DOHH2 (cell line): Measurements from ENCODE around the gene NOXO1.

ENCODE experiments used
- H3F3A ChIP-seq: fragments of 200-600 bp; sonication (generic), shearing (Covaris generic); 2 replicates; pipeline ENCODE4 v1.6.0; 2016; ENCODE audit warnings: antibody characterized with exemption, mild to moderate bottlenecking; ENCODE audit not compliant: control insufficient read depth, insufficient read depth
- H3K27ac ChIP-seq: fragments of 200-600 bp; sonication (generic); 2 replicates; pipeline ENCODE4 v1.5.1; 2014; ENCODE audit warnings: low read depth, mild to moderate bottlenecking, low read length, moderate library complexity
- H3K27me3 ChIP-seq: fragments of 200-600 bp; sonication (generic); 2 replicates; pipeline ENCODE4 v1.6.1; 2014; ENCODE audit warnings: mild to moderate bottlenecking, low read length, mixed read lengths; ENCODE audit not compliant: control insufficient read depth
- H3K36me3 ChIP-seq: fragments of 200-600 bp; sonication (generic); 2 replicates; pipeline ENCODE4 v1.6.1; 2014; ENCODE audit warnings: mild to moderate bottlenecking, low read length, moderate library complexity, mixed read lengths; ENCODE audit not compliant: control insufficient read depth
- H3K4me1 ChIP-seq: fragments of 200-600 bp; sonication (generic); 2 replicates; pipeline ENCODE4 v1.6.1; 2014; ENCODE audit warnings: mild to moderate bottlenecking, low read length, mixed read lengths; ENCODE audit not compliant: control insufficient read depth
- H3K4me2 ChIP-seq: fragments of 200-600 bp; sonication (generic); 2 replicates; pipeline ENCODE4 v1.6.0; 2014; ENCODE audit warnings: mild to moderate bottlenecking, low read length, moderate library complexity
- H3K4me3 ChIP-seq: fragments of 200-600 bp; sonication (generic); 2 replicates; pipeline ENCODE4 v1.5.1; 2014; ENCODE audit warnings: mild to moderate bottlenecking, low read length, mixed read lengths
- H3K79me2 ChIP-seq: fragments of 200-600 bp; sonication (generic); 2 replicates; pipeline ENCODE4 v1.6.1; 2014; ENCODE audit warnings: mild to moderate bottlenecking, low read length, mixed read lengths; ENCODE audit not compliant: control insufficient read depth
- H3K9me2 ChIP-seq: fragments of 200-600 bp; sonication (generic); replicated peaks from 2 replicates; pipeline ENCODE4 v1.6.1; 2014; ENCODE audit warnings: mild to moderate bottlenecking, low read length, mixed read lengths; ENCODE audit not compliant: control insufficient read depth
- H3K9me3 ChIP-seq: fragments of 200-600 bp; sonication (generic); 2 replicates; pipeline ENCODE4 v1.6.1; 2014; ENCODE audit warnings: antibody characterized with exemption, low read length, mixed read lengths; ENCODE audit not compliant: control insufficient read depth, insufficient read depth
- H4K20me1 ChIP-seq: fragments of 200-600 bp; sonication (generic); 2 replicates; pipeline ENCODE4 v1.6.0; 2014; ENCODE audit warnings: low read depth, mild to moderate bottlenecking, antibody characterized with exemption, low read length, moderate library complexity; ENCODE audit not compliant: control insufficient read depth, insufficient read depth
- CTCF ChIP-seq: fragments of 200-600 bp; sonication (generic); IDR thresholded peaks from one replicate; pipeline ENCODE4 v1.5.1; 2014; ENCODE audit warnings: antibody characterized with exemption, mild to moderate bottlenecking, low read depth, low read length; ENCODE audit not compliant: poor library complexity, severe bottlenecking
- EZH2phosphoT487 ChIP-seq: fragments of 200-600 bp; sonication (generic); IDR thresholded peaks from 2 replicates; pipeline ENCODE4 v1.6.1; 2017; ENCODE audit warnings: borderline replicate concordance, mild to moderate bottlenecking, antibody characterized with exemption, low read length, moderate library complexity, mixed read lengths

Gene NOXO1

GRCh38 chr16:1983544-1984346 is 2.5 kb upstream of the NOXO1 start, which contains the start of gene GFER:
Gene GFER, plus strand, starts transcription at chr16:1984193. Its CDS starts 26 bp downstream, at chr16:1984219.
- H3K79me2 ChIP-seq, result peaks cover 17% of the 10 kb centered on the region
- no peaks in the 10 kb centered on the region for H3K9me3 ChIP-seq
- TF ChIP-seq EZH2phosphoT487 (peak; percentile 86; the same call in 1 of the 2 replicates), CTCF (peak; percentile 62)
- H3K4me2 ChIP-seq, result peak within 1 kb of the TSS; percentile 99
- H3K4me3 ChIP-seq, result peak within 1 kb of the TSS; percentile 98
- peaks cover 39% of the 10 kb centered on the region for H3K27me3 ChIP-seq
- H3F3A ChIP-seq, result peaks cover 12% of the 10 kb centered on the region
- H4K20me1 ChIP-seq, result no peaks in the 10 kb centered on the region
- no peaks in the 10 kb centered on the region for H3K9me2 ChIP-seq
- H3K36me3 ChIP-seq, result peaks cover 29% of the 10 kb centered on the region
- H3K4me1 ChIP-seq, result peaks cover 25% of the 10 kb centered on the region
- peak within 1 kb of the TSS; percentile 37 for H3K27ac ChIP-seq

GRCh38 chr16:1982991-1983543 is 1.8 kb upstream of the NOXO1 start:
- TF ChIP-seq CTCF (no peak), EZH2phosphoT487 (no peak)
- Histone ChIP-seq H3K4me2 (peak overlapping the region; percentile 99), H3F3A (peaks cover 8% of the 10 kb centered on the region), H4K20me1 (no peaks in the 10 kb centered on the region), H3K36me3 (peaks cover 36% of the 10 kb centered on the region), H3K27me3 (peaks cover 37% of the 10 kb centered on the region), H3K4me1 (peaks cover 25% of the 10 kb centered on the region), H3K27ac (no peak overlapping the region), H3K9me3 (no peaks in the 10 kb centered on the region), H3K9me2 (no peaks in the 10 kb centered on the region), H3K79me2 (peaks cover 17% of the 10 kb centered on the region), H3K4me3 (peak overlapping the region; percentile 98)

GRCh38 chr16:1982013-1982433 is 754 bp upstream of the NOXO1 start:
- Histone ChIP-seq H3K27me3 (peaks cover 37% of the 10 kb centered on the region), H3F3A (peaks cover 8% of the 10 kb centered on the region), H3K36me3 (peaks cover 46% of the 10 kb centered on the region), H3K4me1 (peaks cover 25% of the 10 kb centered on the region), H3K79me2 (peaks cover 17% of the 10 kb centered on the region), H3K27ac (no peak overlapping the region), H4K20me1 (no peaks in the 10 kb centered on the region), H3K9me3 (no peaks in the 10 kb centered on the region), H3K4me3 (no peak overlapping the region), H3K9me2 (no peaks in the 10 kb centered on the region), H3K4me2 (no peak overlapping the region)
- no peak for TF ChIP-seq EZH2phosphoT487
- TF ChIP-seq CTCF, result no peak
